Activated naive CD8-positive, alpha-beta T cell treated with anti-CD3 and anti-CD28 coated beads for 36 hours (primary cell): Measurements from ENCODE around the gene DOCK10. TPM values are rescaled to one million over a fixed set of nuclear protein-coding genes. Genes with fewer than 3 reads are reported as not detected.

Experiments used
- DNase-seq: peaks from one replicate; pipeline ENCODE4 v3.0.0; 2021
- H3K27ac Mint-ChIP-seq: one replicate; pipeline ENCODE4 v1.8.0; 2022; ENCODE audit warnings: mild to moderate bottlenecking, moderate library complexity, mixed read lengths
- H3K27me3 Mint-ChIP-seq: one replicate; pipeline ENCODE4 v1.8.0; 2022; ENCODE audit warnings: mild to moderate bottlenecking, mixed read lengths
- H3K36me3 Mint-ChIP-seq: one replicate; pipeline ENCODE4 v1.8.0; 2021; ENCODE audit warnings: mild to moderate bottlenecking, mixed read lengths
- H3K4me1 Mint-ChIP-seq: one replicate; pipeline ENCODE4 v1.8.0; 2021; ENCODE audit warnings: mixed read lengths
- H3K4me3 Mint-ChIP-seq: one replicate; pipeline ENCODE4 v1.8.0; 2022; ENCODE audit warnings: mild to moderate bottlenecking, moderate library complexity, mixed read lengths
- H3K9me3 Mint-ChIP-seq: one replicate; pipeline ENCODE4 v1.8.0; 2022; ENCODE audit warnings: mixed read lengths
- total RNA-seq, 2 experiments: library from RNA; stranded (reverse); gene quantifications; one replicate each; pipeline ENCODE4 v1.2.3, GENCODE V29; 2021

The DOCK10 gene
- total RNA-seq, 2 experiments from 2014 or later = 154 to 159 TPM

- no peaks in the 10 kb centered on the region for H3K9me3 Mint-ChIP-seq
- H3K27ac Mint-ChIP-seq = peak overlapping the region; percentile 85
- DNase-seq = no peak
- peaks cover 42% of the 10 kb centered on the region for H3K36me3 Mint-ChIP-seq
- peaks cover 88% of the 10 kb centered on the region for H3K4me1 Mint-ChIP-seq
- H3K27me3 Mint-ChIP-seq = no peaks in the 10 kb centered on the region
- no peak overlapping the region for H3K4me3 Mint-ChIP-seq
Measured at GRCh38 chr2:225010804-225011203, 31.5 kb downstream of the DOCK10 start.

- no peaks in the 10 kb centered on the region for H3K27me3 Mint-ChIP-seq
- H3K4me3 Mint-ChIP-seq = no peak overlapping the region
- H3K36me3 Mint-ChIP-seq = peaks cover 52% of the 10 kb centered on the region
- H3K9me3 Mint-ChIP-seq = no peaks in the 10 kb centered on the region
- no peak for DNase-seq
- H3K27ac Mint-ChIP-seq = peak overlapping the region; percentile 76
- peaks cover 91% of the 10 kb centered on the region for H3K4me1 Mint-ChIP-seq
Measured at GRCh38 chr2:225009768-225010167, 32.5 kb downstream of the DOCK10 start.

GRCh38 chr2:225008935-225009334, 33.3 kb downstream of the DOCK10 start:
- Mint-ChIP-seq H3K9me3 (peaks cover 2% of the 10 kb centered on the region), H3K4me1 (peaks cover 94% of the 10 kb centered on the region), H3K27ac (peak overlapping the region; percentile 30), H3K4me3 (no peak overlapping the region), H3K27me3 (no peaks in the 10 kb centered on the region), H3K36me3 (peaks cover 59% of the 10 kb centered on the region)
- DNase-seq = no peak

- H3K4me3 Mint-ChIP-seq = no peak overlapping the region
- H3K27me3 Mint-ChIP-seq = no peaks in the 10 kb centered on the region
- peak overlapping the region; percentile 30 for H3K27ac Mint-ChIP-seq
- peaks cover 3% of the 10 kb centered on the region for H3K9me3 Mint-ChIP-seq
- DNase-seq = no peak
- peaks cover 93% of the 10 kb centered on the region for H3K4me1 Mint-ChIP-seq
- H3K36me3 Mint-ChIP-seq = peaks cover 58% of the 10 kb centered on the region
Measured at GRCh38 chr2:225008179-225008856, 34.0 kb downstream of the DOCK10 start.

GRCh38 chr2:225006730-225007129, 35.5 kb downstream of the DOCK10 start:
- H3K27me3 Mint-ChIP-seq = no peaks in the 10 kb centered on the region
- no peak overlapping the region for H3K4me3 Mint-ChIP-seq
- peaks cover 93% of the 10 kb centered on the region for H3K4me1 Mint-ChIP-seq
- H3K36me3 Mint-ChIP-seq = peaks cover 61% of the 10 kb centered on the region
- H3K9me3 Mint-ChIP-seq = peaks cover 3% of the 10 kb centered on the region
- H3K27ac Mint-ChIP-seq = peak overlapping the region; percentile 39
- no peak for DNase-seq

GRCh38 chr2:225004597-225004996, 37.7 kb downstream of the DOCK10 start:
- H3K4me1 Mint-ChIP-seq = peaks cover 87% of the 10 kb centered on the region
- H3K9me3 Mint-ChIP-seq = peaks cover 3% of the 10 kb centered on the region
- no peak for DNase-seq
- no peaks in the 10 kb centered on the region for H3K27me3 Mint-ChIP-seq
- peaks cover 59% of the 10 kb centered on the region for H3K36me3 Mint-ChIP-seq
- peak overlapping the region; percentile 67 for H3K27ac Mint-ChIP-seq
- no peak overlapping the region for H3K4me3 Mint-ChIP-seq

- DNase-seq = no peak
- H3K9me3 Mint-ChIP-seq = peaks cover 3% of the 10 kb centered on the region
- H3K4me3 Mint-ChIP-seq = no peak overlapping the region
- peaks cover 82% of the 10 kb centered on the region for H3K4me1 Mint-ChIP-seq
- H3K27ac Mint-ChIP-seq = peak overlapping the region; percentile 77
- peaks cover 57% of the 10 kb centered on the region for H3K36me3 Mint-ChIP-seq
- no peaks in the 10 kb centered on the region for H3K27me3 Mint-ChIP-seq
Measured at GRCh38 chr2:225002656-225003045, 39.6 kb downstream of the DOCK10 start.

- Mint-ChIP-seq H3K9me3 (peaks cover 3% of the 10 kb centered on the region), H3K27ac (peak overlapping the region; percentile 77), H3K27me3 (no peaks in the 10 kb centered on the region), H3K4me3 (peak overlapping the region; percentile 35), H3K4me1 (peaks cover 79% of the 10 kb centered on the region), H3K36me3 (peaks cover 56% of the 10 kb centered on the region)
- peak; percentile 59 for DNase-seq
Measured at GRCh38 chr2:225002039-225002655, 40.1 kb downstream of the DOCK10 start.

- Mint-ChIP-seq H3K4me1 (peaks cover 77% of the 10 kb centered on the region), H3K4me3 (no peak overlapping the region), H3K27me3 (no peaks in the 10 kb centered on the region), H3K36me3 (peaks cover 52% of the 10 kb centered on the region), H3K9me3 (peaks cover 3% of the 10 kb centered on the region), H3K27ac (no peak overlapping the region)
- DNase-seq = no peak
Measured at GRCh38 chr2:224999754-225000153, 42.5 kb downstream of the DOCK10 start.

GRCh38 chr2:224999321-224999720, 42.9 kb downstream of the DOCK10 start:
- Mint-ChIP-seq H3K4me3 (no peak overlapping the region), H3K9me3 (peaks cover 3% of the 10 kb centered on the region), H3K27ac (no peak overlapping the region), H3K4me1 (peaks cover 77% of the 10 kb centered on the region), H3K36me3 (peaks cover 53% of the 10 kb centered on the region), H3K27me3 (no peaks in the 10 kb centered on the region)
- no peak for DNase-seq

- no peaks in the 10 kb centered on the region for H3K9me3 Mint-ChIP-seq
- H3K36me3 Mint-ChIP-seq = peaks cover 52% of the 10 kb centered on the region
- no peaks in the 10 kb centered on the region for H3K27me3 Mint-ChIP-seq
- peak; percentile 24 for DNase-seq
- peak overlapping the region; percentile 62 for H3K27ac Mint-ChIP-seq
- peaks cover 69% of the 10 kb centered on the region for H3K4me1 Mint-ChIP-seq
- no peak overlapping the region for H3K4me3 Mint-ChIP-seq
Measured at GRCh38 chr2:224997802-224998201, 44.5 kb downstream of the DOCK10 start.

GRCh38 chr2:224995419-224995818, 46.8 kb downstream of the DOCK10 start:
- no peaks in the 10 kb centered on the region for H3K9me3 Mint-ChIP-seq
- H3K27me3 Mint-ChIP-seq = no peaks in the 10 kb centered on the region
- peaks cover 54% of the 10 kb centered on the region for H3K4me1 Mint-ChIP-seq
- H3K4me3 Mint-ChIP-seq = no peak overlapping the region
- peaks cover 59% of the 10 kb centered on the region for H3K36me3 Mint-ChIP-seq
- no peak overlapping the region for H3K27ac Mint-ChIP-seq
- no peak for DNase-seq

GRCh38 chr2:224994242-224994823, 47.9 kb downstream of the DOCK10 start:
- Mint-ChIP-seq H3K4me3 (no peak overlapping the region), H3K36me3 (peaks cover 62% of the 10 kb centered on the region), H3K9me3 (no peaks in the 10 kb centered on the region), H3K27ac (no peak overlapping the region), H3K27me3 (no peaks in the 10 kb centered on the region), H3K4me1 (peaks cover 50% of the 10 kb centered on the region)
- DNase-seq = no peak

- Mint-ChIP-seq H3K4me1 (peaks cover 63% of the 10 kb centered on the region), H3K9me3 (no peaks in the 10 kb centered on the region), H3K36me3 (peaks cover 63% of the 10 kb centered on the region)
Measured at GRCh38 chr2:224990710-224991109, 51.6 kb downstream of the DOCK10 start.

GRCh38 chr2:224987733-224988132, 54.5 kb downstream of the DOCK10 start:
- Mint-ChIP-seq H3K27ac (peak overlapping the region; percentile 24), H3K9me3 (peaks cover 2% of the 10 kb centered on the region), H3K4me3 (no peak overlapping the region), H3K27me3 (no peaks in the 10 kb centered on the region), H3K36me3 (peaks cover 54% of the 10 kb centered on the region), H3K4me1 (peaks cover 74% of the 10 kb centered on the region)
- DNase-seq = no peak

More at GRCh38 chr2:224990710-224991109, 51.6 kb downstream of the DOCK10 start:
- H3K27ac Mint-ChIP-seq = peak overlapping the region; percentile 35
- no peaks in the 10 kb centered on the region for H3K27me3 Mint-ChIP-seq
- no peak for DNase-seq
- no peak overlapping the region for H3K4me3 Mint-ChIP-seq
